HEK293T (cell line): Measurements from ENCODE around the gene PDZD8.
A peak's percentile ranks its signal among the peaks of the same experiment; 100 is the strongest.

Experiments
- ARNT ChIP-seq: fragments of 450-650 bp; IDR thresholded peaks from 2 replicates; pipeline ENCODE4 v1.6.1; 2017; ENCODE audit warnings: mild to moderate bottlenecking
- BHLHE40 ChIP-seq: fragments of 450-650 bp; IDR thresholded peaks from 2 replicates; pipeline ENCODE4 v1.6.1; 2016; ENCODE audit warnings: mild to moderate bottlenecking, moderate library complexity, borderline replicate concordance
- ELF4 ChIP-seq: fragments of 450-650 bp; IDR thresholded peaks from 2 replicates; pipeline ENCODE4 v1.6.1; 2017; ENCODE audit warnings: antibody characterized with exemption
- FOXA1 ChIP-seq: fragments of 450-650 bp; IDR thresholded peaks from 2 replicates; pipeline ENCODE4 v1.6.1; 2016; ENCODE audit warnings: mild to moderate bottlenecking
- FOXK2 ChIP-seq: fragments of 450-650 bp; IDR thresholded peaks from 2 replicates; pipeline ENCODE4 v1.6.1; 2016; ENCODE audit warnings: mild to moderate bottlenecking
- FOXM1 ChIP-seq: fragments of 450-650 bp; IDR thresholded peaks from 2 replicates; pipeline ENCODE4 v1.6.1; 2017; ENCODE audit warnings: mild to moderate bottlenecking, borderline replicate concordance
- HDGF ChIP-seq: fragments of 450-650 bp; IDR thresholded peaks from 2 replicates; pipeline ENCODE4 v1.6.1; 2017; ENCODE audit warnings: antibody characterized with exemption, borderline replicate concordance
- LEF1 ChIP-seq: fragments of 450-650 bp; IDR thresholded peaks from 2 replicates; pipeline ENCODE4 v1.6.1; 2017; ENCODE audit warnings: mild to moderate bottlenecking, borderline replicate concordance
- NFRKB ChIP-seq: fragments of 450-650 bp; IDR thresholded peaks from 2 replicates; pipeline ENCODE4 v1.6.1; 2016; ENCODE audit warnings: mild to moderate bottlenecking, moderate library complexity
- PKNOX1 ChIP-seq: fragments of 450-650 bp; IDR thresholded peaks from 2 replicates; pipeline ENCODE4 v1.6.1; 2016
- SP1 ChIP-seq: fragments of 450-650 bp; IDR thresholded peaks from 2 replicates; pipeline ENCODE4 v1.6.1; 2017
- SUZ12 ChIP-seq: fragments of 450-650 bp; IDR thresholded peaks from 2 replicates; pipeline ENCODE4 v1.6.1; 2016; ENCODE audit warnings: mild to moderate bottlenecking
- TARDBP ChIP-seq: fragments of 450-650 bp; IDR thresholded peaks from 2 replicates; pipeline ENCODE4 v1.6.1; 2016
- ZNF384 ChIP-seq: fragments of 450-650 bp; IDR thresholded peaks from 2 replicates; pipeline ENCODE4 v1.6.1; 2016

- no peak for TF ChIP-seq SUZ12
- no peak for TF ChIP-seq FOXM1
- no peak for TF ChIP-seq SP1
- TF ChIP-seq ELF4 = no peak
- TF ChIP-seq FOXK2 = no peak
- TF ChIP-seq HDGF = no peak
- TF ChIP-seq BHLHE40 = no peak
- TF ChIP-seq PKNOX1 = peak; percentile 83
- TF ChIP-seq FOXA1 = no peak
- no peak for TF ChIP-seq ARNT
- TF ChIP-seq ZNF384 = no peak
- TF ChIP-seq TARDBP = no peak
- TF ChIP-seq LEF1 = no peak
- TF ChIP-seq NFRKB = no peak
Measured at GRCh38 chr10:117364110-117364960, 10.9 kb downstream of the PDZD8 start.
